Measurements from ENCODE around the gene SLC18A2. TPM values are rescaled to one million over a fixed set of nuclear protein-coding genes. Genes with fewer than 3 reads are reported as not detected.

The SLC18A2 gene
- total and polyA plus RNA-seq, 2 donors (not counting 3 experiments of a cell fraction or from before 2014, with no cell fraction given), result not detected

- Histone ChIP-seq H2AFZ (ENCODE audit: low read depth, low read length) (no peak overlapping the region), H3K4me1 (ENCODE audit: control insufficient read depth, extremely low read depth, insufficient read depth, low read length) (no peaks in the 10 kb centered on the region), H3K4me3 (replicated peaks in 1 of 3; ENCODE audit: insufficient read depth in 1 of 3, low read depth in 1 of 3, low read length in 3 of 3) (no peak overlapping the region), H3K27ac (ENCODE audit: insufficient read depth, low read depth, low read length) (no peak overlapping the region), H3K9ac (replicated peaks; ENCODE audit: extremely low read depth, insufficient read depth, low read length) (no peak overlapping the region), H3K9me3 (replicated peaks; ENCODE audit: control insufficient read depth, insufficient read depth, low read length) (no peaks in the 10 kb centered on the region), H3K4me2 (ENCODE audit: insufficient read depth, low read length) (no peak overlapping the region), H3K9me1 (replicated peaks; ENCODE audit: control insufficient read depth, extremely low read depth, insufficient read depth, low read length) (no peaks in the 10 kb centered on the region), H3K79me2 (ENCODE audit: control insufficient read depth, insufficient read depth, low read length) (no peaks in the 10 kb centered on the region), H3K36me3 (ENCODE audit: control insufficient read depth in 2 of 2, extremely low read depth in 1 of 2, insufficient read depth in 2 of 2, low read length in 2 of 2) (no peaks in the 10 kb centered on the region), H3K27me3 (ENCODE audit: control insufficient read depth in 2 of 2, insufficient read depth in 2 of 2, low read length in 2 of 2) (no peaks in the 10 kb centered on the region), H4K20me1 (replicated peaks; ENCODE audit: control insufficient read depth, extremely low read depth, insufficient read depth, low read length) (no peaks in the 10 kb centered on the region)
- no peak for TF ChIP-seq MYC (IDR thresholded peaks at IDR 0.05; ENCODE audit: low read depth, low read length)
- no peak for TF ChIP-seq POLR2A (IDR thresholded peaks at IDR 0.05; ENCODE audit: low read depth, low read length)
- TF ChIP-seq EZH2 (IDR thresholded peaks at IDR 0.05; ENCODE audit: borderline replicate concordance, low read depth, low read length, severe bottlenecking), result no peak
- no peak for TF ChIP-seq GATA2 (IDR thresholded peaks at IDR 0.05; ENCODE audit: insufficient read depth, insufficient read length, low read depth, low read length)
- no peak for TF ChIP-seq FOS (IDR thresholded peaks at IDR 0.05; ENCODE audit: borderline replicate concordance, insufficient read depth, low read length)
- TF ChIP-seq POLR2AphosphoS5 (IDR thresholded peaks at IDR 0.05; ENCODE audit: insufficient read depth, low read depth, low read length), result no peak
- TF ChIP-seq, protein P1, sequence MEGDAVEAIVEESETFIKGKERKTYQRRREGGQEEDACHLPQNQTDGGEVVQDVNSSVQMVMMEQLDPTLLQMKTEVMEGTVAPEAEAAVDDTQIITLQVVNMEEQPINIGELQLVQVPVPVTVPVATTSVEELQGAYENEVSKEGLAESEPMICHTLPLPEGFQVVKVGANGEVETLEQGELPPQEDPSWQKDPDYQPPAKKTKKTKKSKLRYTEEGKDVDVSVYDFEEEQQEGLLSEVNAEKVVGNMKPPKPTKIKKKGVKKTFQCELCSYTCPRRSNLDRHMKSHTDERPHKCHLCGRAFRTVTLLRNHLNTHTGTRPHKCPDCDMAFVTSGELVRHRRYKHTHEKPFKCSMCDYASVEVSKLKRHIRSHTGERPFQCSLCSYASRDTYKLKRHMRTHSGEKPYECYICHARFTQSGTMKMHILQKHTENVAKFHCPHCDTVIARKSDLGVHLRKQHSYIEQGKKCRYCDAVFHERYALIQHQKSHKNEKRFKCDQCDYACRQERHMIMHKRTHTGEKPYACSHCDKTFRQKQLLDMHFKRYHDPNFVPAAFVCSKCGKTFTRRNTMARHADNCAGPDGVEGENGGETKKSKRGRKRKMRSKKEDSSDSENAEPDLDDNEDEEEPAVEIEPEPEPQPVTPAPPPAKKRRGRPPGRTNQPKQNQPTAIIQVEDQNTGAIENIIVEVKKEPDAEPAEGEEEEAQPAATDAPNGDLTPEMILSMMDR (IDR thresholded peaks at IDR 0.05; ENCODE audit: extremely low read depth in 1 of 2, insufficient read depth in 1 of 2, low read depth in 1 of 2, low read length in 2 of 2), result no peak
- no peak for TF ChIP-seq JUN (IDR thresholded peaks at IDR 0.05; ENCODE audit: borderline replicate concordance, insufficient read depth, insufficient read length, low read depth)
- TF ChIP-seq, protein P2, sequence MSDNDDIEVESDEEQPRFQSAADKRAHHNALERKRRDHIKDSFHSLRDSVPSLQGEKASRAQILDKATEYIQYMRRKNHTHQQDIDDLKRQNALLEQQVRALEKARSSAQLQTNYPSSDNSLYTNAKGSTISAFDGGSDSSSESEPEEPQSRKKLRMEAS (IDR thresholded peaks at IDR 0.05; ENCODE audit: insufficient read depth, insufficient read length), result no peak
- FAIRE-seq, result no peak
- DNase-seq (ENCODE audit: low read depth, low spot score), result no peak
- BruUV-seq (replicated peaks), result no TSS peak
- ChIA-PET CTCF (interaction anchor here (3.5 to 4.9 kb wide), 3 partner anchors 8 to 218 kb away, joined by 11 to 38 read pairs (median 17); no protein-coding TSS in a partner anchor), POLR2A (no interaction called here)
- dilution Hi-C loops (cut with MboI; ENCODE audit: extremely low pct_ligation_motif_present, low sequenced_read_pairs) (no loop called here), intact Hi-C loops (cut with micrococcal nuclease) (no loop called here)
These were observed 16.0 kb upstream of the SLC18A2 start for GRCh38 chr10:117224881-117225280.

Measured in endothelial cell of umbilical vein (primary cell).